Cardiac fibroblast (primary cell): ENCODE measurements around the gene CNPY2.
A peak's percentile ranks its signal among the peaks of the same experiment; 100 is the strongest.
"Not testable (repeated sequence)": the region's sequence is repeated elsewhere in the genome, so short reads cannot be mapped to it uniquely, and the experiment has no call there.

Source experiments
- DNase-seq, 2 donors: peaks; one replicate each; pipeline versions ENCODE4 v3.0.0 to v3.0.0-alpha.2; 2010; ENCODE audit warnings: low read depth in 2 of 2
- H3K4me3 ChIP-seq, 2 donors: replicated peaks in 1 of 2; 1 replicate in 1 of 2; 2 replicates in 1 of 2; pipeline ENCODE4 v1.5.1; 2011; ENCODE audit warnings: low read depth in 2 of 2, low read length in 2 of 2, mild to moderate bottlenecking in 2 of 2, moderate library complexity in 1 of 2
- CTCF ChIP-seq: IDR thresholded peaks from one replicate; pipeline ENCODE4 v1.5.1; 2011; ENCODE audit warnings: low read depth, mild to moderate bottlenecking, low read length, inconsistent platforms

The CNPY2 gene

GRCh38 chr12:56338308-56339157 is 22.7 kb upstream of the CNPY2 start, which contains the start of gene IL23A:
IL23A (plus strand) TSS chr12:56338884; CDS start chr12:56339045, 161 bp downstream.
- TF ChIP-seq CTCF = no peak
- no peak within 1 kb of the TSS for H3K4me3 ChIP-seq
- DNase-seq = peak in 1 of 2 donors; percentile 61

DNA sequence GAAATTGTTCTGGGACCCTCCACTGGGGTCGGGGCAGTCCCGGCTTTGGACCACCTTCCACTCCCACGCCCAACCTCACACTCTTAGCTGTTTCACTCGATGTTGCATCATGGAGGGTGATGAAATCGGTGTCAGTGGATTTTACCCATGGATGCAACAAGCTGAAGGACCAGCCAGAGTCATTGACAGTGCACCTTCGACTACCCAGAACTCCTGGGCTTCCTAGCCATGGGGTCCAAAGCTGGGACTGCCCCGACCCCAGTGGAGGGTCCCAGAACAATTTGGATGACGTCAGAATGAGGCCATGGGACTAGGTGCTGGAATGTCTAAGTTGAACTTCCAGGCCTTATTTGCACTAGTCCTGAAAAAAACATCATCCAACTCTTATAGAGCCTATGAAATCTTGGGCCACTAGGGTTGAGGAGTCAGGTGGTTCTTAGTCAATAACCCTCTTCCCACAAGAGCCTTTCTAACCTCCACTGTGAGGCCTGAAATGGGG is 22.0 kb upstream of the CNPY2 start:
- no peak for TF ChIP-seq CTCF
- DNase-seq = peak in 1 of 2 donors; percentile 19
- no peak overlapping the region for H3K4me3 ChIP-seq

- no peak for TF ChIP-seq CTCF
- no peak for DNase-seq
- H3K4me3 ChIP-seq = no peak overlapping the region
These were observed 20.8 kb upstream of the CNPY2 start for GRCh38 chr12:56336361-56337167.

DNA sequence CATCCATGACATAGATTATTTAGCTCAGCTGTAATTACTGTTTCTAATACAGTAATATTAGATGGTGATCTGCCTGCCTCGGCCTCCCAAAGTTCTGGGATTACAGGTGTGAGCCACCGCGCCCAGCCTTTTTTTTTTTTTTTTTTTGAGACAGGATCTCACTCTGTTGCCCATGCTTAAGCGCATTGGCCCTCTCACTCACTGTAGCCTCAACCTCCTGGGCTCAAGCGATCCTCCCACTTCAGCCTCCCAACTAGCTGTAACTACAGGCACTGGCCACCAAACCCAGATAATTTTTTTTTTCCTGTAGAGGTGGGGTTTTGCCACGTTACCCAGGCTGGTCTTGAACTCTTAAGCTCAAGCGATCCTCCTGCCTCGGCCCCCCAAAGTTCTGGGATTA is 19.7 kb upstream of the CNPY2 start:
- not testable (repeated sequence) for DNase-seq, H3K4me3 ChIP-seq

DNA sequence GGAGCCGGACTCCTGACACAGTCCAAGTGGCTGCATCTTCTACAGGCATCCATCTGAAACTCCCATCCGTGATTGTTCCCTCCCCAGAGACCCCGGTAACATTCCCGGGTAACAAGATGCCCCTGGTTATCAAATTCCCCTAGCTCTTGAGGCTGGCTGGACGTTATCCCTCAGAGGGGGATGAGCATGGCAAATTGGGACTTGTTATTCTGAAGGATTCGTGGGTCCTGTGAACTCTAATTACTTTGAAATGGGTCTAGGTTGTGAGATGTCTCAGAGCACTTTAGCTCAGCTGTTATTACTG is 18.7 kb upstream of the CNPY2 start:
- H3K4me3 ChIP-seq = peak overlapping the region; percentile 54 to 63
- no peak for DNase-seq
- TF ChIP-seq CTCF = no peak

GRCh38 chr12:56333679-56334489 is 18.1 kb upstream of the CNPY2 start, which contains the start of gene PAN2:
PAN2 (minus strand) TSS chr12:56334000; CDS start chr12:56333094, 906 bp downstream.
- TF ChIP-seq CTCF = peak; percentile 73
- peak; percentile 99 for DNase-seq
- peak within 1 kb of the TSS; percentile 54 to 63 for H3K4me3 ChIP-seq
